Right kidney (tissue), 9 donors: ENCODE results near the gene UBXN6.

ENCODE experiments used
- DNase-seq: peaks from one replicate; pipeline ENCODE4 v3.0.0-alpha.2; 2016
- long read RNA-seq, 8 donors: transcript quantifications; one replicate each; lab custom pipeline, GENCODE V29; 2026

The UBXN6 gene, protein sequence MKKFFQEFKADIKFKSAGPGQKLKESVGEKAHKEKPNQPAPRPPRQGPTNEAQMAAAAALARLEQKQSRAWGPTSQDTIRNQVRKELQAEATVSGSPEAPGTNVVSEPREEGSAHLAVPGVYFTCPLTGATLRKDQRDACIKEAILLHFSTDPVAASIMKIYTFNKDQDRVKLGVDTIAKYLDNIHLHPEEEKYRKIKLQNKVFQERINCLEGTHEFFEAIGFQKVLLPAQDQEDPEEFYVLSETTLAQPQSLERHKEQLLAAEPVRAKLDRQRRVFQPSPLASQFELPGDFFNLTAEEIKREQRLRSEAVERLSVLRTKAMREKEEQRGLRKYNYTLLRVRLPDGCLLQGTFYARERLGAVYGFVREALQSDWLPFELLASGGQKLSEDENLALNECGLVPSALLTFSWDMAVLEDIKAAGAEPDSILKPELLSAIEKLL
- long read RNA-seq, donor 1, full-length matches to known transcripts, result 81 of 94 reads
- long read RNA-seq, donor 1, partial matches to known transcripts, result 13 of 94 reads
- long read RNA-seq, donor 1, other reads (novel, unspliced or antisense), result 0 of 94 reads
- long read RNA-seq, donor 2, full-length matches to known transcripts, result 25 of 40 reads
- long read RNA-seq, donor 2, partial matches to known transcripts, result 15 of 40 reads
- long read RNA-seq, donor 2, other reads (novel, unspliced or antisense), result 0 of 40 reads
- long read RNA-seq, donor 3, full-length matches to known transcripts, result 40 of 46 reads
- long read RNA-seq, donor 3, partial matches to known transcripts, result 6 of 46 reads
- long read RNA-seq, donor 3, other reads (novel, unspliced or antisense), result 0 of 46 reads
- long read RNA-seq, donor 4, full-length matches to known transcripts, result 58 of 88 reads
- long read RNA-seq, donor 4, partial matches to known transcripts, result 30 of 88 reads
- long read RNA-seq, donor 4, other reads (novel, unspliced or antisense), result 0 of 88 reads
- long read RNA-seq, donor 5, full-length matches to known transcripts, result 75 of 80 reads
- long read RNA-seq, donor 5, partial matches to known transcripts, result 5 of 80 reads
- long read RNA-seq, donor 5, other reads (novel, unspliced or antisense), result 0 of 80 reads
- long read RNA-seq, donor 6, full-length matches to known transcripts, result 55 of 55 reads
- long read RNA-seq, donor 6, partial matches to known transcripts, result 0 of 55 reads
- long read RNA-seq, donor 6, other reads (novel, unspliced or antisense), result 0 of 55 reads
- long read RNA-seq, donor 7, result 0 reads
- long read RNA-seq, donor 8, full-length matches to known transcripts, result 48 of 63 reads
- long read RNA-seq, donor 8, partial matches to known transcripts, result 15 of 63 reads
- long read RNA-seq, donor 8, other reads (novel, unspliced or antisense), result 0 of 63 reads

DNA sequence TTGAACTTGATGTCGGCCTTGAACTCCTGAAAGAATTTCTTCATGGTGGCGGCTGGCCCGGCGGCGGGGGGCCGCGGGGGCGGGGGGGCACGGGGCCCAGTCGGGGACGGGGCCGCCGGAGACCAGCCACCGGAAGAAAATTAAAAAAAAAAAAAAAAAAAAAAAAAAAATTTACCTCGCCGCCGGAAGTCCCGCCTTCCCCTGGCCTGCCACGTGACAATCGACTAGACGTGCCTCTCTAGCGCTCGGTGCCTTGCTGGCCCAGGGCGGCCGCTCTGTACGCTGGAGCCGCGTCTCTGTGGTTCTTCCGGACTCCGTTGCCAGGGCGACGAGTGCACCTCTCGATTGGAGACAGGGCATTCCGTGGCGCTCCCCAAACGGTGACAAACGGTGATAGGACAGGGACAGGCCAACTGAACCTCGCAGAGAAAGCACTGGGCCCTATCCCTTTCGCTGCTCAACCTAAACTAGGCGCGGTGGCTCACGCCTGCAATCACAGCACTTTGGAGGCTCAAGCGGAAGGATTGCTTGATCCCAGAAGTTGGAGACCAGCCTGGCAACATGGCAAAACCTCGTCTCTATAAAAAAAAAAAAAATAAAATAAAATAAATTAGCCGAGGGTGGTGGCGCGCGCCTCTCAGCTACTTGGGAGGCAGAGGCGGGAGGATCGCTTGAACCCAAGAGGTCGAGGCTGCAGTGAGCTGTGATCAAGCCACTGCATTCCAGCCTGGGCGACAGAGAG, at the start of gene UBXN6:
Gene UBXN6, minus strand, starts transcription at position 141 of the 742 bp plus-strand sequence. Its CDS starts 97 bp downstream, at position 44.
- peak; percentile 91 for DNase-seq

DNA sequence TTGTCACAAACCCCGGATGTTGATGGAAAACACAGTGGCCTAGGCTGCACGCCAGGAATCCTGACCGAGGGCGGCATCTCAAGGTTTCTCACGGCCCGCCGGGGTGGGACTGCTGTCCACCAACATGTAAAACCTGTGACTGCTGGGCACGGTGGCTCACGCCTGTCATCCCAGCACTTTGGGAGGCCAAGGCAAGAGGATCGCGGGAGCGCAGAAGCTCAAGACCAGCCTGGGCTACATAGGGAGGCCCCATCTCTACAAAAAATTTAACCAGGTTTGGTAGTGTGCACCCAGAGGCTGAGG, 49.5 kb upstream of the UBXN6 start:
- no peak for DNase-seq

DNA sequence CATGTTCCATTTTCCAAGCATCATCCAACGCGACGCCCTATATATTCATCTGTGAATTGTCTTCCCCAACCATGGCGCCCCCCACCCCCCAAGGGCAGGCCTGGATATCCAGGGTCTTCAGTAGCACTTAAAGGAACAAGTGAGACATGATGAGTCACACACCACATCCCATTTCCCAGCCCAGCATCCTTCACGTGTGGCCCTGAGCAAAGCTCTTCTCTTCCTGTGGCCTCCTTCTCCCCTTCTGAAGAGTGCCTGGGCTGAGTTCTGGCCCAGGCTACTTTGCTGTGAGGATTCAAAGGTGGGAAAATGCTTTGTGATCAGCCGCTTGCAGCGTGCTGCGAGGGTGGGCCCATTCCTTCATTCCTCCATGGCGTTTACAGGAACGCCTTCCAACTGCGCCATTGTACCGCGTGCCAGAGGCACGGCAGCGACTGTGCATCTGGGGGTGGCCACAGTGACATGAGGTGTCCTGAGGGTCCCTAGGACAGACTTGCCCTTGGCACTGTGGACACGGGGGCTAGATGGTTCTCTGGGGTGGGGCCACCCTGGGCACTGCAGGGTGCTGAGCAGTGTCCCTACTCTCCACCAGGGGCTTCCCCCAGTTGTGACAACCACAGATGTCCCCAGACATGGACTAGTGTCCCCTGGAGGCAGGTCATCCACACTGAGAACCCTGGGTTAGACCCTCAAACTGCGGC, 49.0 kb upstream of the UBXN6 start:
- DNase-seq, result no peak

DNA sequence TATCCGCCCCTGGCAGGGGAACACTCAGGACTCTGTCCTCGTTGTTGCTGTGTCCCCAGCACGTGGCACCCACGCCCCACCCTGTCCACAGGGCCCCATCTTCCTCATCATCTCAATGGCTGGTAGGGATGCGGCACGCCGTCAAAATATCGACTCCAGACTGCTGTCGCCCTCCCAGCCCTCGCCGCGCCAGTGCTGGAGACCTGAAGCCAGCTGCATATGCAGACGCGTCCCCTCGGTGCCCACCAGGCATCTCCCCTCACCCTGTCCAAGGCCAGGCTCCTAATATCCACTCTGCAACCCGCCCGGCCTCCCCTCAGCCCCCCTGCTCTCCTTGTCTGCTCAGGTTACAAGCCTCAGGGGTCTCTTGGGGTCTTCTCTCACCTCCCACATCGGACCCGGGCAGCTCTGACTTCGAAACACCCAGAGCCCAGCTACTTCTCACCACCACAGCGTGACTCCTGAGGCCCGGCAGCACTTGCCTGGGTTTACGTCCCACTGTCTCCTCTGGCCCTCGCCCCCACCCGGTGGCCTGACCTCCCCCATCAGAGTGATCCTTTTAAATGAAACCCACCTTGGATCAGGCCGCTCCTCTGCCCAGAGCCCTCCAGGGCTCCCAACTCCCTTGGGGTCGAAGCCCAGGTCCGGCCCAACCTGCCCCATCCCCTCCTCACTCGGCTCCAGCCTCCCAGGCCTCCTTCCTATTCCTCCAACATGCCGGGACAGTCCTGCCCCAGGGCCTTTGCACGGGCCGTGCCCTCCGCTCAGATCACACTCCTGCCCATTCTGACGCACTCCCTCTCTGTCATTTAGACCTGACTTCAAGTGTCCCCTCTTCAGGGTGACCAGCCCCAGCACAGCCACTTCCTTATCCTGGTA, 48.2 kb upstream of the UBXN6 start:
- no peak for DNase-seq

DNA sequence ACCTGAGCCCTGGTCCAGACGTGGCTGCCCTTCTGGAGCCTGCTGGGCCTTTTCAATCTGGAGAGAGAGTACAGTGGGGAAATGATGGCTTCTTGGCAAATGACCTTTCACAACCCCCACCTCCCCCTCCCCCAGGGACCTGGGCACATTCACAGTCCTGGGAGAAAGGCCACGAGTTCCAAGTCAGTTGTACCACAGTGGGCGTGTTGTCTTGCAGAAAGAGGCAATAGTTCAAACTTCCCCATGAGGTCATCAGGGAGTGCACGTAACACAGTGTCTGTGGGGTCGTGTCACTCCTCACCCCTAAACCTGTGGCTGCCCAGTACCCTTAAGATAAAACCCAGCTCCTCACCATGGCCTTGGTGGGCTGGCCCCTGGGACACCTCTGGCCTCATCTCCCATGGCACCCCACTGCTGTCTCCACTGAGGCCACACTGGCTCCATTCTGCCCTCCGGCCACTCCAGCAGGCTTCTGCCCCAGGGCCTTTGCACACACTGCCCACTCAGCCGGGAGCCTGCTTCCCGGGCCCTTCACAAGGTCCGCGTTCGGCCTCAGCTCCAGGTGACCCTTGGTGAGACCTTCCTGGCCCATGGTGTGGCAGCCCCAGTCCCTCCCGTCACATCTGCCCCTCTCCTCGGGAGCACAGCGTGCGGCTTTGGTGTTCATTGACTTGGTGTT, 47.4 kb upstream of the UBXN6 start:
- DNase-seq, result no peak

DNA sequence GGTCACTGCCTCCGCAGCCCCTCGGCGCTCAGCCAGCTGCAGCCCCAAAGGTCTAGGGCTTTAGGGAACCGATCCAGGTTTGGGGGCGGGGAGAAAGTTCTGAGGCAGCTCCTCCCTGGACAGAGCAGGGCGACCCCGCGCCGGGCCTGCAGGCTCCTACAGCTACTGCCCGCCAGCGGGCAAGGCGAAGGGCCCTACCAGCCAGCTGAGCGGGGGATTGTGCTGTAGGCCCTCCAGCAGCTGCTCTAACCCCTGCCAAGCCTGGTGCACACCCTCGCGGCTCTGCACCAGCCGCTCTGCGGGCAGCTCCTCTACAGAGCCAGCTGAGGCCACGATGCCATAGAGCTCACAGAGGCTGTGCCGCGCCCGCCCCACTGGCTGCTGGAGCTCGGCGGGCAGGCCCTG, 46.7 kb upstream of the UBXN6 start:
- DNase-seq, result no peak

DNA sequence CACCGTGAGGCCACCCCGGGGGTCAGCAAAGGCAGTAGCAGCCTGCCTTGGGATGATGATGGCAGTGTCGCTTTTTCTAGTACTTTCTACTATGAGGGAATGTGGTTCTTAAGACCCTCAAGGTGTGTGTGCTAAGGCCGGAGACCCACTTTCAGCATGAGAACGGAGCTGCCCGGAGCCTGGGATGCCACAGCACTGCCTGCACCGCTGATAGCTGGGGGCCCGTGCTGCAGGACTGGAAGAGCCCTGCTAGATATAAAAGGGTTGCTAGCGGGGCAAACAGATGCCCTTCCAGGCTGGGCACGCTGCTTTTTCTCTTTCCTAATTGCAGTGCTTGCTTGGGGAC, 46.2 kb upstream of the UBXN6 start:
- DNase-seq, result no peak

DNA sequence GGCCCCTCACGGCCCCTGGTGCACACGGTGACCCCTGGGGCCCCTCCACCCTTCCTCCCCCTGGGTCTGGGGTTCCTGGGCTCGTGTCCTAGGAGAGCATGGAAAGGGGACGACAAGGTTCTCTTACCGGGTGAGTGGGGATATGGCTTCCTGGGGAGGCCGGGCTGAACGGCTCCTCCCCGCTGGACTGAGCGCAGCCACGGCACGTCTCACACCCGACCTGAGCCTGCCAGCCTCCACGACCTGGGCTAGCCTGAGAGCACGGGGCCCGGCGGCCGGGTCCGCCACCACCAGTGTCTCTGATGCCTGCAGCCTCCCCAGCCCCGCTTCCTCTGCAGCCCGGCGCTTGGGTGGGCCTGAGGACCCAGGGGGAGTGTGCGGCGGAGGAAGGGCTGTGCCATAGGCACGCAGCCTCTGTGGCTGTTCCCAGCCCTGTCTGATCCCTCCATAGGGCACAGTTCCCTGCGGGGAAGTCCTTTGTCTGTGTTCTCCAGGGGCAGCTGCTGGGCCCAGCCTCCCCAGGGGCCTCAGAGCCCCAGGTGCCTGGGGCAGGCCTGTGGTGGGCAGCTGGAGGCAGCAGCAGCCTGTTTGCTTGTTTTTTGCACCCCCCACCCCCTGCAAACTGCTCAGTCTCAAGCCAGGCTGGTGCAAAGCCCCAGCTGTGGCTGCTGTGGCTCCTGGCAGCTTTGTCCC, 45.7 kb upstream of the UBXN6 start:
- DNase-seq, result no peak

DNA sequence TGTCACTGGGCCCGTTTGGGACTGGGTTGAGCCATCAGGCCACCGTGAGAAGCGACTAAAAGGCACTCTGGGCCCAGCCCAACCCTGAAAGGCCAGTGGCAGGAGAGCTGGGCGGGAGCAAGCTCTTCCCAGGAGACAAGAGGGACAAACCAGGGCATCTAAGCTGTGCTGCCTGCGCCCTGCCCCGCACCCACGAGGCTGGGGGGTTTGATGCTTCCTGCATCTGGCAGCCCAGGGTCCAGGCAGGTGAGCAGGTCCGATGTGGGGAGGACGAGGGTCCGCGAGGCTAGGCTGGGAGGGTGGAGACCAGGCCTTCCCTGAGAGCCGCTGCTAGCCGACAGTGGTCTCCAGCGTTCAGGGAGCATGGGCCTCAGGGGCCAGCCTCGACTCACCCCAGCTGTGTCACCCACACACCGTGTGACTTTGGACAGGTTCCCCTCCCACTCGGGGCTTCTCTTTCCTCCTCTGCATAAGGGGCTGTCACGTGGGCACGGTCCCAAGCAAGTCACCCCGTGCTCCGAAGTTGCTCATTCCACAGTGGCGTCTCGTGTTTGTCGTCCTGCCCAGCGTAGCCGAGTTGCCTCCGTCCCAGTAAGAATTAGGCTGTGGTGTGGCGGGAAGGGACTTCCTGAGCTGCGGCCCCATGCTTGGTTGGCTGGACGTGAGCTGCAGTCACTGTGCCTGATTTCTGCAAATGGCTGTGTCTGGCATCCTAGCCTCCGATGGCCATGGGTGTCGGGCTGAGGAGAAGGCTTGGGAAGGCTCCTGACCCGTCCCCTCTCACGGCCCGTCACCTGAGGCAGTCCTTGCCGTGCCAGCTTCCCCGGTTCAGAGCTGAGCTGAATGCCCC, 44.9 kb upstream of the UBXN6 start:
- DNase-seq, result no peak

DNA sequence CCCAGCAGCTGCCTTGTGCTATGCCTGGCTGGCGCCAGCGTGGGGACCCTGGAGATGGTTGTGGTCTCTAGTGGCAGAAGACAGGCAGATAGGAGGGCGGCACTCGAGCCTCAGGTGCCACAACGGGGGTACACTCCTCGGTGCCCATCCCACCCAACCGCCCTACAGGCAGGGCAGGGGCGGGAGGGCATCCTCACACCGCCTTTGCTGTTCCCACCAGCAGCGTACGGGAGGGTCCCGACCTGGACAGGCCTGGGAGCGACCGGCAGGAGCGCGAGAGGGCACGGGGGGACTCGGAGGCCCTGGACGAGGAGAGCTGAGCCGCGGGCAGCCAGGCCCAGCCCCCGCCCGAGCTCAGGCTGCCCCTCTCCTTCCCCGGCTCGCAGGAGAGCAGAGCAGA, 44.1 kb upstream of the UBXN6 start:
- DNase-seq, result no peak

DNA sequence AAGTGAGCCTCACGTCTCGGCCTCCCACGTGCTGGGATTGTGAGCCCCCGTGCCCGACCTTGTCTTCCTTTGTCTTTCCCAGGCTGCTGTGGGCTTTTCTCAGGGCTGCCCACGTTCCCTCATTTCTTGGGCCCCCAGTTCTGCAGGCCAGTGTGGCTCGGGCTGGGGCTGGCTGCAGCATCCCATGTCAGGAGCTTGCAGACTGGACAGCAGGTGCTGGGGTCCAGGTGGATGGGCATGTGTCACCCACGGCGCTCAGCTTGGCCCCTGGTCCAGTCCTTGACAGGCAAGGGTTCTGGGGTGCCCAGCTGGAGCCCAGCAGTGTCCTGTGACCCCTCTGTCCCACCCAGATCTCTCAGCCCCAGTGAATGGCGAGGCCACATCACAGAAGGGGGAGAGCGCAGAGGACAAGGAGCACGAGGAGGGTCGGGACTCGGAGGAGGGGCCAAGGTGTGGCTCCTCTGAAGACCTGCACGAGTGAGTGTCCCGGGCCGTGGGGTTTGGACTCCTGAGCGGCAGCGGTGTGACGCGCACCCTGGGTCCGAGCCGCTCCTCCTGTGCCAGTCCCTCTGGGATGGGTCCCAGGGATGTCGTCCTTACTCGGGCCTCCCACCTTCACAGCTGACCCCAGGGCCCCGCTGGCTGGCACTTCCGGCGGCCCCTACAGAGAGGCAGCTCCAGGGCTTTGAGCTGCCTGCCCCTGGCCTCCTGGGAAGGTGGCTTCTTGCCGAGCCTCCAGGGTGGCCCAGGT, 43.4 kb upstream of the UBXN6 start:
- DNase-seq, result no peak

DNA sequence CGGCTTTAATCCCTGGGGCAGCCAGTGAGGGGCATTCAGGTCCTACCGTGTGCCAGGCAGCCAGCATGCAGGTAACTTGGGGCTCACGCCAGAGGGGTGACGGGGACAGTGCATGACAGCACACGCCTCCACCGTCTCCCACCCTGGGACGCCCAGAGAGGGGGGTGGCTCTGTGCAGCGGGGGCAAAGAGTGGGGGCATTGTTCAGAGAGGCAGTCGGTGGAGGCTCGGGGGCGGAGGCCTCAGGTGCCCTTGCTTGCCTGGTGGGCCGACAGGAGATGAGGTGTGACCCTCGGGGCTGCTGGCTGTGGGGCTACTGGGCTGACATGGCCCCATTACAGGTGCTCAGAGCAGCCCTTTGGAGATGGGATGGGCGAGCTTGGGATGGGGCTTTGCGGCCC, 42.3 kb upstream of the UBXN6 start:
- no peak for DNase-seq

DNA sequence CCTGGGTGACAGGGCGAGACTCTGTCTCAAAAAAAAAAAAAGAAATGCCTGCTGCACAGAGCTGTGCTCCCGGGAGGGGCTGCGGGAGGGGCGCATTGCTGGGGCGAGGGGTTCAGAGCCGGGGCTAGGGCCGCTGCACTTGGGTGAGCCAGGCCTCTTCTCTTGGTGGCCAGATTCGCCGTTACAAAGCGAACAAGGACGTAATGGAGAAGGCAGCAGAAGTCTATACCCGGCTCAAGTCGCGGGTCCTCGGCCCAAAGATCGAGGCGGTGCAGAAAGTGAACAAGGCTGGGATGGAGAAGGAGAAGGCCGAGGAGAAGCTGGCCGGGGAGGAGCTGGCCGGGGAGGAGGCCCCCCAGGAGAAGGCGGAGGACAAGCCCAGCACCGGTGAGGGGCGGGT, 41.7 kb upstream of the UBXN6 start:
- no peak for DNase-seq

DNA sequence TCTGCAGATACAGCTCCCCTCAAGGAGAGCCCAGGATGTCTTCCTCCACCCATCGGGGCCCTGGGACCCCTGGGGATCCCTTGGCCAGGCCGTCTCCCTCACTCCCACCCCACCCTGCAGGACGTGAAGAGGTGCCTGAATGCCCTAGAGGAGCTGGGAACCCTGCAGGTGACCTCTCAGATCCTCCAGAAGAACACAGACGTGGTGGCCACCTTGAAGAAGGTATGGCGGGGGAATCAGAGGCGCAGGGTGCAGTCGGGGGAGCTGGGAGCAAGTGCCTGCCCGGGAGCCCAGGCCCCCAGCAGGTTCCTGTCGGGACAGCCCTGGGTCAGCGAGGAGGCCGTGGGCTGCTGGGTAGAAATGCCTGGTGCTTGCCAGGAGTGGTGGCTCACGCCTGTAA, 41.1 kb upstream of the UBXN6 start:
- no peak for DNase-seq

DNA sequence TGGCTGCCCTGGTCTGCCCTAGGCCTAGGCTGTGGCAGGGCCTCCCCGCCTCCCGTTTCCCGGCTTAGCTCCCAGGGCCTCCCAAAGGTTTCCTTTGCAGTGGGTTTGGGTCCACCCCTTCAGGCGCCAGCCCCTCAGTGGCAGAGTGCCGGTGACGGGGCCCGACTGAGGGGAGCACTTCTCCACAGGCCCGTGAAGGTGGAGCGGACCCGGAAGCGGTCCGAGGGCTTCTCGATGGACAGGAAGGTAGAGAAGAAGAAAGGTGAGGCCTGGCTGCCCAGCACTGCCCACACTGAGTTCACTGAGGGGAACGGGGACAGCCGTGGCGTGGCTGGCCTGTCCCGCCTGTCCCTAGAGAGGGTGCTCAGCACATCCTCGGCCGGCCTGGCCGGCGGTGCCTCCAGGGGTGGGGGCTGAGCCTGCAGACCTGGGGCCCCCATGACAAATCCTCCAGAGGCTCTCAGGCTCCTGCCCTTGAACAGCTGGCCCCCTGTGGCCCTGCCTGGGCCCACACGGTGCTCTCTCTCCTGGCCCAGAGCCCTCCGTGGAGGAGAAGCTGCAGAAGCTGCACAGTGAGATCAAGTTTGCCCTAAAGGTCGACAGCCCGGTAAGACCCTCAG, 40.3 kb upstream of the UBXN6 start:
- DNase-seq, result no peak

DNA sequence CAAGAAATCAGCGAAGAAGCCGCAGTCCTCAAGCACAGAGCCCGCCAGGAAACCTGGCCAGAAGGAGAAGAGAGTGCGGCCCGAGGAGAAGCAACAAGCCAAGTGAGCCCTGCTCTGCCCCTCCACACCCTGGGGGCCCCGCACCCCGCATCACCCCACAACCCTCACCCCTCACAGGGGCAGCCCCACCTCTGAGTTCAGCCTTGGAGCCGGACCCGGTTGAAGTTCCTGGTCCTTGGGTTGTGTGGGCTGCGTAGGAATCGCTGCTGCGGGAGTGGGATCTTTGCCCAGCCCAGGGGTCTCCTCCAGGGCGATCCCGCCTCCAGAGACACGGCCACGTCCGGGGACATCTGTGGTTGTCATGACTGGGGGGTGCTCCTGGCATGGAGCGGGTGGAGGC, 38.7 kb upstream of the UBXN6 start:
- DNase-seq, result no peak

DNA sequence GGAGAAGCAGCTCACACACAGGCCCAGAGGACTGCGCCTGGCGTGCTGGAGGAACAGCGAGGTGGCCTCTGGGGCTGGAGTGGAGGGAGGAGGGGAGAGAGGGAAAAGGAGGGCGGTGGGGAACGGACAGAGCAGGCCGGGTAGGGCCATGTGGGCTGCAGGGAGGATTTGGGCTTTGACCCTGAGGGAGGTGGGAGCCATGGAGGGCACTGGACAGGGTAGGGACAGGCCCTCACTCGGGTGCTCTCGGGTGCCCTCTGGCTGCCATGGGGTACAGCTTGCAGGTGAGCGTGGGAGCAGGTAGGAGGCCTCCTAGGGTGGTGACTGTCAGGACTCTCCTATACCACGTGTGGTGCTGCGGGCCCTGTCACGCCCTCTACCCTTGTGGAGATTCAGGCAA, 37.9 kb upstream of the UBXN6 start:
- DNase-seq, result no peak
